Nephron progenitor cell (in vitro differentiated cells): Measurements from ENCODE around the gene BTBD19.
A peak's percentile ranks its signal among the peaks of the same experiment; 100 is the strongest.

Source experiments
- DNase-seq: peaks from one replicate; pipeline ENCODE4 v3.0.0; 2021
- H3K27ac Mint-ChIP-seq: 2 replicates; pipeline ENCODE4 v1.8.0; 2021; ENCODE audit warnings: mild to moderate bottlenecking, moderate library complexity, mixed read lengths
- H3K27me3 Mint-ChIP-seq: 2 replicates; pipeline ENCODE4 v1.8.0; 2021; ENCODE audit warnings: mild to moderate bottlenecking, low read depth, mixed read lengths; ENCODE audit not compliant: poor library complexity
- H3K36me3 Mint-ChIP-seq: 2 replicates; pipeline ENCODE4 v1.8.0; 2021; ENCODE audit warnings: low read depth, mixed read lengths
- H3K4me1 Mint-ChIP-seq: 2 replicates; pipeline ENCODE4 v1.8.0; 2021; ENCODE audit warnings: mixed read lengths
- H3K4me3 Mint-ChIP-seq: 2 replicates; pipeline ENCODE4 v1.8.0; 2021; ENCODE audit warnings: mild to moderate bottlenecking, moderate library complexity, mixed read lengths
- H3K9me3 Mint-ChIP-seq: 2 replicates; pipeline ENCODE4 v1.8.0; 2021; ENCODE audit warnings: mild to moderate bottlenecking, moderate library complexity, mixed read lengths
- TF ChIP-seq, protein P1 (sequence below): fragments of 200-600 bp; sonication (generic); IDR thresholded peaks from 2 replicates; pipeline ENCODE4 v1.5.0; 2021; ENCODE audit warnings: antibody characterized with exemption

BTBD19 gene

DNA sequence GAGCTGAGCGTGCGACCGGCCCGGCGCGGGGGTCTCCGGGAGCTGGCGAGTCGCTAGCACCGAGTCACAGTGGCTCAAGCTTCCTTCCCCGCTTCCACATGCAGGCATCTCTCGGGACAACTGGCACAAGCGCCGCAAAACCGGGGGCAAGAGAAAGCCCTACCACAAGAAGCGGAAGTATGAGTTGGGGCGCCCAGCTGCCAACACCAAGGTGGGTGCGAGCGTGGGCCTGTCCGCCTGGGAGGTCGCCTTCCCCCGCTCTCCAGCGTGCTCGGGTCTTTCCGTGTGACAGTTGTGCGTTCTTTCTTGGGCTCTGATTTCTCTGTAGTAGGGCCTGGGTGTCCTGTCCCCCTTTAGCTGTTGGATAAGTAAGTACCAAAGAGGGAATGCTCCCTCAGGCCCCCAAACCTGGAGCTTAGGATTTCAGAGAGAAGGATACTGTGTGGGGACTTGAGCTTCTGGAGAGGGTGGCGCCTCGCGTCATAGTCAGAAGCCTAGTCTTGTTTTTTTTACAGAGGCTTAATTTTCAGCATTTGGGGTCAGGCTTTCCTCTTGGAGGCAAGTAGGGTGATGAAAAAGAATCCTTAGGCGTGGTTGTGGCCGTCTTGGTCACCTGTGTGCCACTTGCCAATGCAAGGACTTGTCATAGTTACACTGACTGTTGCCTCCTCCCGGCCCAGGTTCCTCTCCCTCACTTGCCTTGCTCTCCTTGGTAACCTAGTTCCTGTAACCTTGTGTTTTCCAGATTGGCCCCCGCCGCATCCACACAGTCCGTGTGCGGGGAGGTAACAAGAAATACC is 32.2 kb upstream of the BTBD19 start:
- H3K4me3 Mint-ChIP-seq: peak overlapping the region; percentile 89
- H3K9me3 Mint-ChIP-seq: no peaks in the 10 kb centered on the region
- no peak for DNase-seq

DNA sequence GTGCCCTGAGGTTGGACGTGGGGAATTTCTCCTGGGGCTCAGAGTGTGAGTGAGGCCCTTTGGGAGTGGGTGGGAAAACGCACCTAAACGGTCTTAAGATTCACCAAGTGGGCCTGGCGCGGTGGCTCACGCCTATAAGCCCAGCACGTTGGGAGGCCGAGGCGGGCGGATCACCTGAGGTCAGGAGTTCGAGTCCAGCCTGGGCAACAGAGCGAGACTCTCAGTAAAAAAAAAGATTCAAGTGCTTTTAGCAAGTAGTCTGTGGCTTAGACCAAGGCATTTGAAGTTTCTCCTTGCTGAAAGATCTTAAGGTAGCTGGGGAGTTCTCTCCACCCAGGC is 31.6 kb upstream of the BTBD19 start:
- peaks cover 51% of the 10 kb centered on the region for H3K36me3 Mint-ChIP-seq
- DNase-seq: no peak
- H3K27ac Mint-ChIP-seq: peak overlapping the region; percentile 99
- H3K4me3 Mint-ChIP-seq: peak overlapping the region; percentile 89
- TF ChIP-seq, protein P1, sequence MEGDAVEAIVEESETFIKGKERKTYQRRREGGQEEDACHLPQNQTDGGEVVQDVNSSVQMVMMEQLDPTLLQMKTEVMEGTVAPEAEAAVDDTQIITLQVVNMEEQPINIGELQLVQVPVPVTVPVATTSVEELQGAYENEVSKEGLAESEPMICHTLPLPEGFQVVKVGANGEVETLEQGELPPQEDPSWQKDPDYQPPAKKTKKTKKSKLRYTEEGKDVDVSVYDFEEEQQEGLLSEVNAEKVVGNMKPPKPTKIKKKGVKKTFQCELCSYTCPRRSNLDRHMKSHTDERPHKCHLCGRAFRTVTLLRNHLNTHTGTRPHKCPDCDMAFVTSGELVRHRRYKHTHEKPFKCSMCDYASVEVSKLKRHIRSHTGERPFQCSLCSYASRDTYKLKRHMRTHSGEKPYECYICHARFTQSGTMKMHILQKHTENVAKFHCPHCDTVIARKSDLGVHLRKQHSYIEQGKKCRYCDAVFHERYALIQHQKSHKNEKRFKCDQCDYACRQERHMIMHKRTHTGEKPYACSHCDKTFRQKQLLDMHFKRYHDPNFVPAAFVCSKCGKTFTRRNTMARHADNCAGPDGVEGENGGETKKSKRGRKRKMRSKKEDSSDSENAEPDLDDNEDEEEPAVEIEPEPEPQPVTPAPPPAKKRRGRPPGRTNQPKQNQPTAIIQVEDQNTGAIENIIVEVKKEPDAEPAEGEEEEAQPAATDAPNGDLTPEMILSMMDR: no peak
- peaks cover 10% of the 10 kb centered on the region for H3K27me3 Mint-ChIP-seq
- H3K9me3 Mint-ChIP-seq: no peaks in the 10 kb centered on the region
- peaks cover 47% of the 10 kb centered on the region for H3K4me1 Mint-ChIP-seq

More for the DNA sequence above, 32.2 kb upstream of the BTBD19 start:
- TF ChIP-seq, protein P1: no peak
- peaks cover 45% of the 10 kb centered on the region for H3K36me3 Mint-ChIP-seq
- H3K27ac Mint-ChIP-seq: peak overlapping the region; percentile 99
- peaks cover 10% of the 10 kb centered on the region for H3K27me3 Mint-ChIP-seq
- peaks cover 47% of the 10 kb centered on the region for H3K4me1 Mint-ChIP-seq

DNA sequence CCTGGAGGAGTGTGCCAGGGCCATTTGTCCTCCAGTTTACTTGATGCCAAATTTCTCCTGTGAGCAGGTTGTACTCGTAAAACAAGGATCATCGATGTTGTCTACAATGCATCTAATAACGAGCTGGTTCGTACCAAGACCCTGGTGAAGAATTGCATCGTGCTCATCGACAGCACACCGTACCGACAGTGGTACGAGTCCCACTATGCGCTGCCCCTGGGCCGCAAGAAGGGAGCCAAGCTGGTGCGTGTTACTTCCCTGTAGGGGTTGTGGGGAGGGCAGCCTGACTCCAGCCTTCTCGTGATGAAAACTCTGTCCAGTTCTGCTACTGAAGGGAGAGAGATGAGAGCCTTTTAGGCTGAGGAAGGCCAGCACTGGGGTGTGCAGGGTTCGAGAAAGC is 30.8 kb upstream of the BTBD19 start:
- no peak for DNase-seq
- Mint-ChIP-seq H3K4me1 (peaks cover 47% of the 10 kb centered on the region), H3K27ac (peak overlapping the region; percentile 90), H3K4me3 (peak overlapping the region; percentile 89), H3K9me3 (no peaks in the 10 kb centered on the region), H3K36me3 (peaks cover 56% of the 10 kb centered on the region), H3K27me3 (peaks cover 10% of the 10 kb centered on the region)
- TF ChIP-seq, protein P1: no peak

DNA sequence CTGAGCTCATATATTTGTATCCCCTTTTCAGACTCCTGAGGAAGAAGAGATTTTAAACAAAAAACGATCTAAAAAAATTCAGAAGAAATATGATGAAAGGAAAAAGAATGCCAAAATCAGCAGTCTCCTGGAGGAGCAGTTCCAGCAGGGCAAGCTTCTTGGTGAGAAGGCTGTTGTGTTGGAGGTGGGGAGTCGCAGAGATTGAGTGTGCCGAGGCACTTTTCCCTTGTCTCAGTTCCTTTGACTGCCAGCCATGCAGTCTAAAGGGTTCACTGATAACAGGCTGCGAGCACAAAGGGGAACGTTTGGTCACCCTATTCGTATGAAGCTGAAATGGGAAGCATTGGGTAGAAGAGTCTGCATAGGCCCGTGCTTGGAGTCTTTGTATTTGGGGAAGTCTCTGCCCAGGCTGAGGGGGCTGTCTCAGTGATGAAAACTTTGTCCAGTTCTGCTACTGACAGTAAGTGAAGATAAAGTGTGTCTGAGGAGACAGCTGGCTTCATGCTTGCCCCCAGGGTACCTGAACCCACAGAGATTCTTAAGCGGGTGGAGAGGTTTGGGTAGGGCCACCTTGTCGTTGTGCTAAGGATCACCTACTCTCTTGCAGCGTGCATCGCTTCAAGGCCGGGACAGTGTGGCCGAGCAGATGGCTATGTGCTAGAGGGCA is 30.2 kb upstream of the BTBD19 start:
- DNase-seq: no peak
- H3K27me3 Mint-ChIP-seq: peaks cover 10% of the 10 kb centered on the region
- H3K36me3 Mint-ChIP-seq: peaks cover 56% of the 10 kb centered on the region
- H3K4me1 Mint-ChIP-seq: peaks cover 44% of the 10 kb centered on the region
- peak overlapping the region; percentile 90 for H3K27ac Mint-ChIP-seq
- no peaks in the 10 kb centered on the region for H3K9me3 Mint-ChIP-seq
- TF ChIP-seq, protein P1: no peak
- peak overlapping the region; percentile 89 for H3K4me3 Mint-ChIP-seq

DNA sequence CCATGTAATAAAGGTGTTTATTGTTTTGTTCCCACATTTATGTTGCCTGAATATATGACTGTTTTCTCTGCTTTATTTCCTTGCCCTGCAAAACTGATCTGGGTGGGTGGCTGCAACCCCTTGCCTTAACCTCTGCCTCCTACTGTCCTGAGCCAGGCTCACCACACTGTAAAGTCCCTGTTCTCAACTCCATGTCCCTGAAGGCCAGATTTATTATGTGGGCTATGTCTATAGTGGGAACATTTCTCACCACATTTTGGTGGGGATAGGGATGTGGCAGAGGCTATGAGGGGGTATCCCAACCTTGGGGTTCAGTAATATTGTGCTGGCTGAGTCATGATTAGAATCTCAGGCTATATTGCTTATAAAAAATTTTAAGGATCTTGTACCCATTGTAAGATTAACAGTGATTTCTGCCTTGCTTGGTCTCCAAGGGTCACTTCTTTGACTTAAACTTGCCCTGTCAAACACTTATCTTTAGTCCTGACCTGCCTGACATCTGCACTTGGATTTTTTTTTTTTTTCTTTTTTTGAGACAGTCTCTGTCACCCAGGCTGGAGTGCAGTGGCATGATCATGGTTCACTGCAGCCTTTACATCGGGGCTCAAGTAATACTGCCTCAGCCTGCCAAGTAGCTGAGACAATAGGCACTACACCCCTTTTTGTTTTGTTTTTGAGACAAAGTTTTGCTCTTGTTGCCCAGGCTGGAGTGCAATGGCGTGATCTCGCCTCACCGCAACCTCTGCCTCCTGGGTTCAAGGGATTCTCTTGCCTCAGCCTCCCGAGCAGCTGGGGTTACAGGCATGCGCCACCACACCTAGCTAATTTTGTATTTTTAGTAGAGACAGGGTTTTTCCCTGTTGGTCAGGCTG is 29.4 kb upstream of the BTBD19 start:
- Mint-ChIP-seq H3K4me1 (peaks cover 48% of the 10 kb centered on the region), H3K27me3 (peaks cover 9% of the 10 kb centered on the region), H3K36me3 (peaks cover 60% of the 10 kb centered on the region), H3K4me3 (no peak overlapping the region), H3K9me3 (no peaks in the 10 kb centered on the region), H3K27ac (peak overlapping the region; percentile 90)
- no peak for DNase-seq
- TF ChIP-seq, protein P1: no peak
